Stimulated activated memory B cell treated with anti-CD40 and anti-IgM and Interleukin-4, amounts not matched to agents 10 μg/mL and 1 μg/mL and 100 μg/mL, for 72 hours (primary cell): ENCODE results near the gene DCDC2.
A peak's percentile ranks its signal among the peaks of the same experiment; 100 is the strongest.
"Not testable (repeated sequence)": the region's sequence is repeated elsewhere in the genome, so short reads cannot be mapped to it uniquely, and the experiment has no call there.

ENCODE experiments used
- ATAC-seq: fragments of 150-1000 bp; cut with Tn5 transposase; 2 replicates; pipeline ENCODE4 v1.10.0; 2021
- H3K27ac Mint-ChIP-seq: one replicate; pipeline ENCODE4 v1.8.0; 2022; ENCODE audit warnings: mild to moderate bottlenecking, mixed read lengths
- H3K27me3 Mint-ChIP-seq: one replicate; pipeline ENCODE4 v1.8.0; 2022; ENCODE audit warnings: mixed read lengths
- H3K36me3 Mint-ChIP-seq: one replicate; pipeline ENCODE4 v1.8.0; 2022; ENCODE audit warnings: mixed read lengths
- H3K4me1 Mint-ChIP-seq: one replicate; pipeline ENCODE4 v1.8.0; 2022; ENCODE audit warnings: mixed read lengths
- H3K4me3 Mint-ChIP-seq: one replicate; pipeline ENCODE4 v1.8.0; 2022; ENCODE audit warnings: mild to moderate bottlenecking, moderate library complexity, mixed read lengths
- H3K9me3 Mint-ChIP-seq: one replicate; pipeline ENCODE4 v1.8.0; 2022; ENCODE audit warnings: mixed read lengths

DCDC2 gene

GRCh38 chr6:24322924-24323323 lies 34.9 kb downstream of the DCDC2 start:
- ATAC-seq: no peak
- Mint-ChIP-seq H3K4me1 (no peaks in the 10 kb centered on the region), H3K27ac (no peak overlapping the region)

GRCh38 chr6:24322446-24322845 lies 35.4 kb downstream of the DCDC2 start:
- not testable (repeated sequence) for H3K36me3 Mint-ChIP-seq, H3K4me1 Mint-ChIP-seq, H3K27ac Mint-ChIP-seq, H3K4me3 Mint-ChIP-seq, ATAC-seq, H3K9me3 Mint-ChIP-seq
- peaks cover 25% of the 10 kb centered on the region for H3K27me3 Mint-ChIP-seq

More at GRCh38 chr6:24322924-24323323, 34.9 kb downstream of the DCDC2 start:
- Mint-ChIP-seq H3K27me3 (peaks cover 25% of the 10 kb centered on the region), H3K36me3 (no peaks in the 10 kb centered on the region), H3K9me3 (no peaks in the 10 kb centered on the region), H3K4me3 (no peak overlapping the region)

- Mint-ChIP-seq H3K9me3 (no peaks in the 10 kb centered on the region), H3K4me1 (no peaks in the 10 kb centered on the region), H3K36me3 (no peaks in the 10 kb centered on the region), H3K27me3 (peaks cover 25% of the 10 kb centered on the region), H3K27ac (no peak overlapping the region), H3K4me3 (no peak overlapping the region)
- ATAC-seq: no peak
These were observed 36.2 kb downstream of the DCDC2 start for GRCh38 chr6:24321538-24322162.

GRCh38 chr6:24313251-24314141 lies 44.4 kb downstream of the DCDC2 start:
- ATAC-seq: no peak
- H3K9me3 Mint-ChIP-seq: peaks cover 19% of the 10 kb centered on the region
- H3K4me3 Mint-ChIP-seq: no peak overlapping the region
- no peaks in the 10 kb centered on the region for H3K4me1 Mint-ChIP-seq
- peaks cover 16% of the 10 kb centered on the region for H3K27me3 Mint-ChIP-seq
- H3K36me3 Mint-ChIP-seq: no peaks in the 10 kb centered on the region
- no peak overlapping the region for H3K27ac Mint-ChIP-seq

- not testable (repeated sequence) for H3K4me3 Mint-ChIP-seq, H3K27ac Mint-ChIP-seq, H3K4me1 Mint-ChIP-seq, H3K36me3 Mint-ChIP-seq, ATAC-seq
- Mint-ChIP-seq H3K27me3 (peaks cover 16% of the 10 kb centered on the region), H3K9me3 (peaks cover 19% of the 10 kb centered on the region)
These were observed 46.1 kb downstream of the DCDC2 start for GRCh38 chr6:24311775-24312174.

DNA sequence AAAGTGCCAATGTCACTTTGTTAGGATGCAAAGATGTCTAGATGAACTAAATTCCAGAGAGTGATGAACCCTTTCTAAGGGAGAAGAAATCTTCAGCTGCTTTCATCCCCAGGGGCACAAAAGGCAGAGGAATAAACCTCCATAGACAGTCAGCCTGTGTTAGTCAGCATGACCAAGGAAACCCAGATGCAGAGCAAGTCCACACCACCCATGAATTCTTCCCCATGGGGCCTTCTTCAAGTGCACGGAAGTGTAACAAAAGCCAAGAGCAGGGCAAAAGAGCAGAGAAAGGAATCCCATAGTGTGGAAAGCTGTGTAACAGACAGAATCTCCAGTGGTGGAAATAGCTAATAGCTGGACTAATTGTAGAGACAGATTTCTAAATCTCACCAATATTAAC lies 50.0 kb downstream of the DCDC2 start:
- Mint-ChIP-seq H3K9me3 (peaks cover 11% of the 10 kb centered on the region), H3K36me3 (no peaks in the 10 kb centered on the region), H3K4me1 (no peaks in the 10 kb centered on the region), H3K4me3 (no peak overlapping the region), H3K27ac (no peak overlapping the region), H3K27me3 (peaks cover 8% of the 10 kb centered on the region)
- ATAC-seq: no peak

GRCh38 chr6:24306936-24307335 lies 50.9 kb downstream of the DCDC2 start:
- no peaks in the 10 kb centered on the region for H3K4me1 Mint-ChIP-seq
- no peaks in the 10 kb centered on the region for H3K36me3 Mint-ChIP-seq
- peaks cover 15% of the 10 kb centered on the region for H3K27me3 Mint-ChIP-seq

DNA sequence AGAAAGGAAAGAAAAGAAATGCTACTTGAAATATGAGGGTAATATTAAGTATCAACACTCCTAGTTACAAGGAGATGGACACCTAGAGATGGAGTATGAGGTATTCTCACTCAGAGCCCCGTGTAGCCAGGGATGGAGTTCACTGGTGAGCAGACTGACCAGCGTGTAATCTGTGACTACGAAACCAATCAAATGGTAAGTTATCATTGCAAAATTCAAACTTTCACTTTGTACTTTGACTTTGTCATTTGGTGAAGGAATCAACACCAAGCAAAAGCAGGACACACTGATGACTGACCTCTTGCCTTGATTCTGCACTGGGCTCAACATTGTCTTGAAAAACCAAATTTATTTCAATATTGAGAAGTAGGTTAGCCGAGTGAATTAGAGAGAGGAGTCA lies 51.8 kb downstream of the DCDC2 start:
- Mint-ChIP-seq H3K27ac (no peak overlapping the region), H3K4me3 (no peak overlapping the region), H3K27me3 (peaks cover 15% of the 10 kb centered on the region), H3K36me3 (no peaks in the 10 kb centered on the region), H3K9me3 (peaks cover 4% of the 10 kb centered on the region), H3K4me1 (no peaks in the 10 kb centered on the region)
- no peak for ATAC-seq

More at GRCh38 chr6:24306936-24307335, 50.9 kb downstream of the DCDC2 start:
- Mint-ChIP-seq H3K27ac (no peak overlapping the region), H3K4me3 (no peak overlapping the region), H3K9me3 (peaks cover 9% of the 10 kb centered on the region)
- ATAC-seq: no peak

- Mint-ChIP-seq H3K27me3 (peaks cover 37% of the 10 kb centered on the region), H3K4me3 (no peak overlapping the region), H3K27ac (no peak overlapping the region), H3K9me3 (peaks cover 10% of the 10 kb centered on the region), H3K36me3 (no peaks in the 10 kb centered on the region), H3K4me1 (no peaks in the 10 kb centered on the region)
- ATAC-seq: no peak
These were observed 60.9 kb downstream of the DCDC2 start for GRCh38 chr6:24296944-24297343.

DNA sequence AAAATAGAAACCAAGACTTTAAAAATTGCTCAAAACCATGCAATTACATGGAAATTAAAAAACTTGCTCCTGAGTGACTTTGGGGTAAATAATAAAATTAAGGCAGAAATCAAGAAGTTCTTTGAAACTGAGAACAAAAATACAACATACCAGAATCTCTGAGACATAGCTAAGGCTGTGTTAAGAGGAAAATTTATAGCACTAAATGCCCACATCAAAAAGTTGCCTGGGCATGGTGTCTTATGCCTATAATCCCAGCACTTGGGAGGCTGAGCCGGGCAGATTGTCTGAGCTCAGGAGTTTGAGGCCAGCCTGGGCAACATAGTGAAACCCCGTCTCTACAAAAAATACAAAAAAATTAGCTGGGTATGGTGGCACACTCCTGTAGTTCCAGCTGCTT lies 64.0 kb downstream of the DCDC2 start:
- not testable (repeated sequence) for H3K27ac Mint-ChIP-seq, H3K4me3 Mint-ChIP-seq, ATAC-seq, H3K36me3 Mint-ChIP-seq, H3K4me1 Mint-ChIP-seq
- Mint-ChIP-seq H3K9me3 (peaks cover 10% of the 10 kb centered on the region), H3K27me3 (peaks cover 37% of the 10 kb centered on the region)

DNA sequence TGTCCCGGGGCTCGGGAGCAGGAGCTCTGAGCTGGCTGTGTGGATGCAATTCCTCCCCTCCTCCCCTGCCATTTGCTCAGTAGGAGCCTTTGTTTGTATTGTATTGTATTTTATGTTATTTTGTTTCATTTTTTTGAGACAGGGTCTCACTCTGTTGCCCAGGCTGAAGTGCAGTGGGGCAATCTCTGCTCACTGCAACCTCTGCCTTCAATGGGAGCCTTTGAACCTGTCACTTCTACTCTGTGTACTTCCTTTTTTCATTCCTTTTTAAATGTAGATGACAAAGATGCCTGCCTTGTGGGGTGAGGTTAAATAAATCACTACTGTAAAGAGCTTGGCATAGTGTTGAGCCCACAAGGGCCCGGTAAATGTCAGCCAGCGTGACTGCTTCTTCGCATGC lies 70.6 kb downstream of the DCDC2 start:
- ATAC-seq: no peak

GRCh38 chr6:24284006-24284405 lies 73.9 kb downstream of the DCDC2 start:
- peaks cover 12% of the 10 kb centered on the region for H3K27me3 Mint-ChIP-seq
- H3K9me3 Mint-ChIP-seq: no peaks in the 10 kb centered on the region
- no peak overlapping the region for H3K4me3 Mint-ChIP-seq
- no peaks in the 10 kb centered on the region for H3K4me1 Mint-ChIP-seq
- ATAC-seq: no peak
- no peak overlapping the region for H3K27ac Mint-ChIP-seq
- H3K36me3 Mint-ChIP-seq: no peaks in the 10 kb centered on the region

More for the DNA sequence above, 70.6 kb downstream of the DCDC2 start:
- Mint-ChIP-seq H3K27me3 (no peaks in the 10 kb centered on the region), H3K36me3 (no peaks in the 10 kb centered on the region), H3K4me3 (no peak overlapping the region), H3K9me3 (no peaks in the 10 kb centered on the region), H3K27ac (no peak overlapping the region), H3K4me1 (no peaks in the 10 kb centered on the region)

DNA sequence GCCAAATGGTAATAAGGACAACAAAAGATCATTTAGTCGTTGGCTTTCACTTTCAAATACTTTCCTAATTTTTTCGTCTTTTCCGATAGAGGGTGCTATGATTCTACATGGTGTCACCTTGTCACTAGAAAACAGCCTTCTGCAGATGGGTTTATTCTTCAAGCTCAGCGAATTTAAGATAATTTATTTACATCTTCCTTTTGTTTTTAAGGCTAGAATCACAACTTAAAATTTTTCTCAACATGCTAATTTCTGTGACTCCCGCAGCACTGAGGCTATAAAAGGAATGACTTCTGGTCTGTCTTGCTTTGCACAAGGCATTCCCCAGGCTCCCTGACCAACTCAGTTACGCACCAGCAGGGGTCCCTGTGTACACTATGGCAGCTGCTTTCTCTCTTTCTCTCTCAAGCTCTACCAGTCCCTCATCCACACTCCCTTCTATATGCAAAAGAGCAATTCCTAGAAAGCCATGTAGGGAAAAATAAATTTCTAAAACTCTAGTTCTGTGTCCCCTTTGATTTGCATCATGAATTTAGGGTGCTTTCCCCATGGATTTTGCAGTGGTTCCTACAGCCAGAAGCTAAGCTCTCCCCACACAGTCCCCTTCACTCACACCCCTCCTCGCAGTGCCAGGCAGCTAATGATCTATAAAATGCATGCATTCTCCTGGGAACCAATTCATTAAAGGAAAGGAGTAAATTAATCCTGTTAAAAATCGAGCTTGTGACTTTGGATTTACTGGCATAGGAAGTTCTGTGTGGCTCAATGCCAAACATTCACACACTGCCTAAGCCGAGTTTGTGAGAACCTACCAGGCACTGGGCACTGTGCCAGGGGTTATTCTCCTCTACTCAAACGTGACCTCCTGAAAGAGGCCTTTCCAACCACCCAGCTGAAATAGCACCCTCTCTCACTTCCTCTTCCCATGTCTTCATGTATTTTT lies 74.5 kb downstream of the DCDC2 start:
- peak; percentile 67 for ATAC-seq
- H3K27ac Mint-ChIP-seq: no peak overlapping the region
- H3K4me1 Mint-ChIP-seq: no peaks in the 10 kb centered on the region
- no peaks in the 10 kb centered on the region for H3K9me3 Mint-ChIP-seq
- H3K27me3 Mint-ChIP-seq: peaks cover 12% of the 10 kb centered on the region
- H3K36me3 Mint-ChIP-seq: no peaks in the 10 kb centered on the region
- H3K4me3 Mint-ChIP-seq: no peak overlapping the region

GRCh38 chr6:24274441-24275083 lies 83.3 kb downstream of the DCDC2 start:
- no peak overlapping the region for H3K4me3 Mint-ChIP-seq
- ATAC-seq: no peak
- no peaks in the 10 kb centered on the region for H3K36me3 Mint-ChIP-seq
- no peaks in the 10 kb centered on the region for H3K9me3 Mint-ChIP-seq
- no peaks in the 10 kb centered on the region for H3K4me1 Mint-ChIP-seq
- H3K27me3 Mint-ChIP-seq: peaks cover 17% of the 10 kb centered on the region
- H3K27ac Mint-ChIP-seq: no peak overlapping the region
